IMR-90 (cell line): ENCODE results near the gene PROX2. TPM values are rescaled to one million over a fixed set of nuclear protein-coding genes. Genes with fewer than 3 reads are reported as not detected.

Experiments used
- ATAC-seq: fragments of 200-7000 bp; cut with Tn5 transposase; 2 replicates; pipeline ENCODE4 v1.9.1; 2020; ENCODE audit warnings: low read depth, mild to moderate bottlenecking, moderate library complexity
- BruUV-seq: library from RNA; stranded (reverse); fragments of 400-500 nt; replicated peaks from 2 replicates; lab custom pipeline; 2021; lab: Mats Ljungman, UMichigan
- CTCF ChIA-PET: fragments of 300-600 bp; formaldehyde crosslinking; extraction: SDS; loops from one replicate; lab custom pipeline; 2021; ENCODE audit warnings: antibody characterized with exemption; lab: Yijun Ruan, JAX
- POLR2A ChIA-PET: fragments of 300-600 bp; sonication (Branson Sonifier 250); formaldehyde crosslinking; loops from one replicate; lab custom pipeline; 2022; ENCODE audit warnings: antibody characterized with exemption; ENCODE audit not compliant: unreplicated experiment; lab: Charles Lee
- DNase-seq: peaks from one replicate; pipeline ENCODE4 v3.0.0; 2013
- H2AFZ ChIP-seq: replicated peaks from 2 replicates; pipeline ENCODE3; 2013; ENCODE audit warnings: low read length, mild to moderate bottlenecking; ENCODE audit not compliant: poor library complexity
- H2AK5ac ChIP-seq: 2 replicates; pipeline ENCODE4 v1.6.1; 2013; ENCODE audit warnings: low read depth, low read length, inconsistent platforms
- H2AK9ac ChIP-seq: replicated peaks from 2 replicates; pipeline ENCODE3; 2013; ENCODE audit warnings: mild to moderate bottlenecking, low read depth, low read length, moderate library complexity; ENCODE audit not compliant: poor library complexity
- H2BK120ac ChIP-seq: 2 replicates; pipeline ENCODE4 v1.6.1; 2013; ENCODE audit warnings: low read depth, low read length, inconsistent platforms
- H2BK15ac ChIP-seq: 3 replicates; pipeline ENCODE4 v1.6.1; 2013; ENCODE audit warnings: low read depth, low read length, inconsistent platforms
- H2BK20ac ChIP-seq: 2 replicates; pipeline ENCODE4 v1.6.1; 2013; ENCODE audit warnings: low read depth, mild to moderate bottlenecking, inconsistent platforms, low read length, moderate library complexity
- H2BK5ac ChIP-seq: 2 replicates; pipeline ENCODE4 v1.6.1; 2013; ENCODE audit warnings: mild to moderate bottlenecking, low read depth, low read length, inconsistent platforms; ENCODE audit not compliant: poor library complexity, severe bottlenecking
- H3K14ac ChIP-seq: replicated peaks from 2 replicates; pipeline ENCODE4 v1.6.1; 2013; ENCODE audit warnings: low read depth, low read length, inconsistent platforms
- H3K18ac ChIP-seq: 2 replicates; pipeline ENCODE4 v1.6.1; 2013; ENCODE audit warnings: low read depth, low read length, control low read depth
- H3K23ac ChIP-seq: 2 replicates; pipeline ENCODE4 v1.6.1; 2013; ENCODE audit warnings: low read depth, low read length, inconsistent platforms
- H3K27ac ChIP-seq: 2 replicates; pipeline ENCODE4 v1.5.1; 2013; ENCODE audit warnings: mild to moderate bottlenecking, control low read depth, low read length; ENCODE audit not compliant: insufficient read depth
- H3K27me3 ChIP-seq: 2 replicates; pipeline ENCODE4 v1.6.1; 2013; ENCODE audit warnings: low read length; ENCODE audit not compliant: control insufficient read depth, insufficient read depth
- H3K36me3 ChIP-seq: 2 replicates; pipeline ENCODE4 v1.6.1; 2013; ENCODE audit warnings: low read length, mixed read lengths; ENCODE audit not compliant: control insufficient read depth, insufficient read depth
- H3K4ac ChIP-seq: 2 replicates; pipeline ENCODE4 v1.6.1; 2013; ENCODE audit warnings: low read depth, low read length, inconsistent platforms
- H3K4me1 ChIP-seq: 2 replicates; pipeline ENCODE4 v1.6.1; 2013; ENCODE audit warnings: low read length, mixed read lengths; ENCODE audit not compliant: control insufficient read depth, insufficient read depth
- H3K4me2 ChIP-seq: 2 replicates; pipeline ENCODE4 v1.6.1; 2013; ENCODE audit warnings: low read depth, mild to moderate bottlenecking, control low read depth, low read length, moderate library complexity
- H3K4me3 ChIP-seq: 2 replicates; pipeline ENCODE4 v1.5.1; 2013; ENCODE audit warnings: low read depth, mild to moderate bottlenecking, control low read depth, low read length, moderate library complexity; ENCODE audit not compliant: insufficient read depth
- H3K56ac ChIP-seq: 2 replicates; pipeline ENCODE4 v1.6.1; 2013; ENCODE audit warnings: low read length, inconsistent platforms; ENCODE audit not compliant: insufficient read depth; ENCODE audit errors: extremely low read depth
- H3K79me1 ChIP-seq, 2 experiments: 2 replicates each; pipeline ENCODE4 v1.6.1; 2013; ENCODE audit warnings: low read length in 2 of 2, inconsistent platforms in 1 of 2, low read depth in 1 of 2
- H3K9ac ChIP-seq: 2 replicates; pipeline ENCODE4 v1.6.1; 2013; ENCODE audit warnings: low read depth, low read length, control low read depth
- H3K9me1 ChIP-seq: 2 replicates; pipeline ENCODE4 v1.6.1; 2013; ENCODE audit warnings: low read length, inconsistent platforms; ENCODE audit not compliant: insufficient read depth
- H3K9me3 ChIP-seq: 2 replicates; pipeline ENCODE4 v1.6.1; 2013; ENCODE audit warnings: low read length; ENCODE audit not compliant: control insufficient read depth, insufficient read depth
- H4K20me1 ChIP-seq: 2 replicates; pipeline ENCODE4 v1.6.1; 2013; ENCODE audit warnings: low read length, inconsistent platforms; ENCODE audit not compliant: insufficient read depth
- H4K5ac ChIP-seq: 2 replicates; pipeline ENCODE4 v1.6.1; 2013; ENCODE audit warnings: mild to moderate bottlenecking, low read depth, low read length, control low read depth
- H4K8ac ChIP-seq, 2 experiments: 2 replicates each; pipeline ENCODE4 v1.6.1; 2013; ENCODE audit warnings: low read depth in 2 of 2, low read length in 2 of 2, control low read depth in 1 of 2, inconsistent platforms in 1 of 2
- H4K91ac ChIP-seq: 2 replicates; pipeline ENCODE4 v1.6.1; 2013; ENCODE audit warnings: low read depth, low read length, inconsistent platforms; ENCODE audit not compliant: insufficient read depth
- CEBPB ChIP-seq: IDR thresholded peaks from 2 replicates; pipeline ENCODE4 v1.6.1; 2012; ENCODE audit warnings: low read depth, low read length, improper control_type of control experiment
- FOS ChIP-seq: fragments of 150-350 bp; IDR thresholded peaks from 2 replicates; pipeline ENCODE4 v1.6.1; 2016; ENCODE audit warnings: low read depth, low read length
- MAFK ChIP-seq: IDR thresholded peaks from 2 replicates; pipeline ENCODE4 v1.6.1; 2012; ENCODE audit warnings: low read depth, low read length, improper control_type of control experiment
- WGBS, 2 experiments: methylation state at CpG; one replicate each; pipeline versions ENCODE4 v1.1.5 to v1.1.7; 2013; ENCODE audit warnings: missing lambda C conversion rate in 2 of 2; ENCODE audit not compliant: insufficient read length in 1 of 2; ENCODE audit errors: extremely low coverage in 2 of 2; 5-methylcytosine and 5-hydroxymethylcytosine counted together
- dilution Hi-C: fragments of 300-500 bp; cut with HindIII; formaldehyde crosslinking; loops from one replicate; pipeline ENCODE4 v1.14.3; 2018; ENCODE audit warnings: low sequenced_read_pairs; ENCODE audit not compliant: unreplicated experiment
- in situ Hi-C: fragments of 300-500 bp; cut with MboI; formaldehyde crosslinking; loops from 3 replicates; pipeline ENCODE4 v1.14.3; 2019; ENCODE audit warnings: low sequenced_read_pairs, inconsistent platforms, mixed read lengths
- intact Hi-C: fragments of 100-400 bp; cut with micrococcal nuclease; formaldehyde crosslinking; loops from 2 replicates; pipeline ENCODE4 v1.10.0; 2022
- polyA plus RNA-seq, 3 experiments: library from polyadenylated mRNA; depleted of rRNA; stranded (reverse); fragments of >200 nt; gene quantifications; 2 replicates each; pipeline ENCODE4 v1.2.3, GENCODE V29; 2012; ENCODE audit warnings: low replicate concordance in 1 of 3
- total RNA-seq: library from RNA; depleted of rRNA; stranded (reverse); fragments of >200 nt; gene quantifications from 2 replicates; pipeline ENCODE4 v1.2.3, GENCODE V29; 2012

PROX2 gene
- total and polyA plus RNA-seq, 2 of the 4 experiments (the other 2 are of a cell fraction), result not detected

DNA sequence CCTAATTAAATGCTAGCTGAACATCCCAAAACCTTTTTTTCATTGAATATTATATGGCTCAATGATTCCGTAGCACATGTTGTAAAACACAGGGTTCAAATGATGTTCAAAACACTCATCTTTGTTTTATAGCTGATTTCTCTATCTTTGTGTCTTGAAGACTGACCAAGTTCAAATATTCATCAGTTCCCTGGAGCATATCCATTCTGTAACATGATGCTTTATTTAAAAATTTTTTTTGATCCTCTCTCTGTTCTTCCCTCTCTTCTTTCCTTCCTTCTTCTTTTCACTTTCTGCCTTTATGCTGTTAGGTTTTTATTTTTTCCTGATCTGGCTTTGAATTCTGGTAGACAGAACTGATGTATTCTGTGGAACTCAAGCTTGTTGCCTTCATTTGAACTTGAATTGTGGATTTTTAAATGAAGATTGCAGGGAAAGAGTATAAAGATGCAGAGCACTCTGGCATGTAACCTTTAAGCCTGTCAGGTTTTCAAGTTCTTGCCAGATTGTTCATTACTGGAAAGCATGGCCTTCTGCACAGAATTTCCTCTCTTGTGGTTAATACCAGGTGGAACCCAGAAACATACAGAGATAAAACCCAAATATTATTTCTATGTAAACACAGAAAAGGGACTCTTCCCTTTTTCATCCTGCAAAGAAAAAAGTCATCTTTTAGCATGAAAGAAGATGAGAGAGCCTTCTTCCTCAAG, 39.5 kb downstream of the PROX2 start (continued):
- TF ChIP-seq MAFK (no peak), FOS (no peak)

DNA sequence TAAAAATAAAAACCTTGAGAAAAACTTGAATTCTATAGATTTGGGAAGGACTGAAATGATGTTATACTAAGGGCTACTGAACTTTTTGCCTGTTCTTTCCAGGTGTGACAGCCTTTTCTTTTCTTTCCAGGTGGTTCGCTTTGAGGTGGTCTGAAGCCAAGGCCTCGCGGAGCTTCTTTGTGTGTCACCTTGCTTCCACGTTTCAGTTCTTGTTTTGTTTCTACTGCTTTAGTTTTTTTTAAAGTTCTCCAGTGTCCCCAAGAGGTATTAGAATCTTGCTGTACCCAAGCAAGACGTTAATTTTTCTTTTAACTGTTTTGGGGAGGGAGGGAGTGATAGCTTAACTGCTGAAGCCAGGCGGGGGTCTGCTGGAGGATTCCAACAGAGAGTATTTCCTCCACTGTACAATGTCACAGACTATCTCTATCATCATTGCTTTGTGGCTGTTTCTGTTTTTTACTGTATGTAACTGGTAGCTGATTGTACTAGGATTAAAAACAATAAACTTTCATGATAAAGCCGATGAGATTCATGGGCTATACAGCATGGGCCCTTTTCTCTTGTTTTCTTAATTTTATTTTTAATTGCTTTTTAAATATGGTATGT, 40.2 kb downstream of the PROX2 start:
- dilution Hi-C loops (no loop called here), intact Hi-C loops (no loop called here), in situ Hi-C loops (no loop called here)
- peak overlapping the region; percentile 37 for H2AK5ac ChIP-seq
- no peak for ATAC-seq
- H3K14ac ChIP-seq, result no peak overlapping the region
- no peak overlapping the region for H3K9ac ChIP-seq
- peaks cover 5% of the 10 kb centered on the region; the same call in 1 of the 2 replicates for H3K9me1 ChIP-seq
- H3K36me3 ChIP-seq, result peaks cover 11% of the 10 kb centered on the region
- no peak overlapping the region for H2BK15ac ChIP-seq
- H4K91ac ChIP-seq, result no peak overlapping the region
- H4K8ac ChIP-seq, result no peak overlapping the region
- CTCF ChIA-PET, result interaction anchor here (0.7 to 1.2 kb wide), 2 partner anchors 25 to 38 kb away, joined by 3 to 5 read pairs; no protein-coding TSS in a partner anchor
- no peak overlapping the region for H2AFZ ChIP-seq
- TF ChIP-seq CEBPB (no peak), FOS (no peak)
- peak overlapping the region; percentile 31; the same call in 1 of the 2 replicates for H3K4ac ChIP-seq
- 0 out of 2 replicates have a peak overlapping the region, but pooled peaks have one; percentile 6 for H2BK20ac ChIP-seq
- peaks cover 6% of the 10 kb centered on the region; the same call in 1 of the 2 replicates for H4K20me1 ChIP-seq
- no peak overlapping the region; the same call in none of the 2 replicates for H4K5ac ChIP-seq
- WGBS, 2 experiments, result no CpG with 5 or more reads among the region's 7 CpGs
- H3K56ac ChIP-seq, result no peak overlapping the region
- H2AK9ac ChIP-seq, result no peak overlapping the region
- POLR2A ChIA-PET, result interaction anchor here (1.0 kb wide), 1 partner anchor 227 kb away, joined by 3 read pairs; no protein-coding TSS in a partner anchor
- peak overlapping the region; percentile 29; the same call in 1 of the 2 replicates for H3K4me2 ChIP-seq
- no peak overlapping the region for H2BK120ac ChIP-seq
- no peak overlapping the region for H3K4me3 ChIP-seq
- H3K4me1 ChIP-seq, result peaks cover 18% of the 10 kb centered on the region
- H3K9me3 ChIP-seq, result no peaks in the 10 kb centered on the region
- H3K27ac ChIP-seq, result peak overlapping the region; percentile 62; the same call in 1 of the 2 replicates
- H3K79me1 ChIP-seq, result peaks cover 7 to 26% of the 10 kb centered on the region in 2 experiments; a peak in 2 of 4 replicates
- no peak overlapping the region for H3K23ac ChIP-seq
- DNase-seq, result no peak
- peak overlapping the region; percentile 85 for H3K18ac ChIP-seq
- H3K27me3 ChIP-seq, result no peaks in the 10 kb centered on the region
- BruUV-seq, result no TSS peak
- H2BK5ac ChIP-seq, result peak overlapping the region; percentile 77
